K562 (cell line): ENCODE data around the gene POLRMT. TPM values are rescaled to one million over a fixed set of nuclear protein-coding genes. Genes with fewer than 3 reads are reported as not detected.

Source experiments
- ATF7 ChIP-seq: fragments of 450-650 bp; IDR thresholded peaks from 2 replicates; pipeline ENCODE4 v1.7.1; 2014; ENCODE audit warnings: mild to moderate bottlenecking, moderate library complexity
- CBX2 ChIP-seq: fragments of 200-600 bp; sonication (generic); IDR thresholded peaks from one replicate; pipeline ENCODE4 v1.6.1; 2012; ENCODE audit warnings: mild to moderate bottlenecking, low read length, inconsistent platforms; ENCODE audit not compliant: insufficient read depth, poor library complexity, severe bottlenecking
- CTBP1 ChIP-seq: fragments of 450-650 bp; IDR thresholded peaks from 2 replicates; pipeline ENCODE4 v1.6.1; 2016; ENCODE audit warnings: borderline replicate concordance
- ETS2 ChIP-seq: IDR thresholded peaks from 2 replicates; pipeline ENCODE4 v1.6.1; 2016; ENCODE audit warnings: borderline replicate concordance, missing genetic modification characterization, mild to moderate bottlenecking, moderate library complexity, missing compliant biosample characterization; ENCODE audit not compliant: poor library complexity, severe bottlenecking
- ETV1 ChIP-seq: fragments of 450-650 bp; conservative IDR thresholded peaks from 2 replicates; pipeline ENCODE4 v1.6.1; 2016; ENCODE audit warnings: missing genetic modification characterization, control low read depth, low read depth, missing compliant biosample characterization
- FOXA1 ChIP-seq: fragments of 450-650 bp; IDR thresholded peaks from 2 replicates; pipeline ENCODE4 v1.6.1; 2016; ENCODE audit warnings: mild to moderate bottlenecking, borderline replicate concordance
- HINFP ChIP-seq: fragments of 450-650 bp; conservative IDR thresholded peaks from 2 replicates; pipeline ENCODE4 v1.6.1; 2016; ENCODE audit warnings: missing genetic modification characterization, low read depth, mild to moderate bottlenecking, control low read depth, missing compliant biosample characterization
- IFI16 ChIP-seq: fragments of 250-450 bp; sonication (Bioruptor Pico); IDR thresholded peaks from 2 replicates; pipeline ENCODE4 v2.1.2; 2022; ENCODE audit warnings: mild to moderate bottlenecking, inconsistent platforms
- KDM1A ChIP-seq, 2 experiments: fragments of 450-650 bp; IDR thresholded peaks; 2 replicates each; pipeline ENCODE4 v1.6.1; 2016; ENCODE audit warnings: mild to moderate bottlenecking in 2 of 2
- POLR2AphosphoS2 ChIP-seq: IDR thresholded peaks from 2 replicates; pipeline ENCODE4 v1.6.1; 2012; ENCODE audit warnings: low read length, improper control_type of control experiment
- PPARD ChIP-seq: fragments of 250-450 bp; sonication (Bioruptor Pico); IDR thresholded peaks from 2 replicates; pipeline ENCODE4 v1.8.0; 2022; ENCODE audit warnings: inconsistent platforms, mild to moderate bottlenecking, moderate library complexity
- RBM15 ChIP-seq: fragments of 200-400 bp; formaldehyde crosslinking; IDR thresholded peaks from 2 replicates; pipeline ENCODE4 v1.6.1; 2018; ENCODE audit warnings: mild to moderate bottlenecking, low read length, moderate library complexity; ENCODE audit not compliant: insufficient read depth
- RBM34 ChIP-seq: fragments of 200-400 bp; formaldehyde crosslinking; IDR thresholded peaks from 2 replicates; pipeline ENCODE4 v1.6.1; 2018; ENCODE audit warnings: low read length, borderline replicate concordance; ENCODE audit not compliant: insufficient read depth
- SMAD4 ChIP-seq: fragments of 250-450 bp; sonication (Bioruptor Pico); conservative IDR thresholded peaks from 2 replicates; pipeline ENCODE4 v1.8.0; 2021; ENCODE audit warnings: inconsistent platforms, mild to moderate bottlenecking, moderate library complexity
- TBL1XR1 ChIP-seq, 2 experiments: IDR thresholded peaks; 2 replicates each; pipeline ENCODE4 v1.6.1; 2012; ENCODE audit warnings: improper control_type of control experiment in 2 of 2, low read length in 2 of 2, mild to moderate bottlenecking in 1 of 2
- TCF7 ChIP-seq: sonication (generic); IDR thresholded peaks from 2 replicates; pipeline ENCODE4 v1.6.1; 2016; ENCODE audit warnings: antibody characterized with exemption, borderline replicate concordance
- ZBTB1 ChIP-seq: sonication (generic); formaldehyde crosslinking; IDR thresholded peaks from 2 replicates; pipeline ENCODE4 v1.8.1; 2023; ENCODE audit warnings: missing genetic modification reagents, low read depth, mild to moderate bottlenecking, borderline replicate concordance
- ZBTB12 ChIP-seq: fragments of 250-450 bp; sonication (Bioruptor Pico); IDR thresholded peaks from 2 replicates; pipeline ENCODE4 v1.4.0; 2020
- ZEB2 ChIP-seq: fragments of 450-650 bp; IDR thresholded peaks from 2 replicates; pipeline ENCODE4 v1.6.1; 2016
- ZNF277 ChIP-seq: fragments of 250-450 bp; sonication (Bioruptor Pico); IDR thresholded peaks from 2 replicates; pipeline ENCODE4 v1.8.0; 2022; ENCODE audit warnings: inconsistent platforms, mild to moderate bottlenecking, moderate library complexity, borderline replicate concordance
- ZNF280B ChIP-seq: fragments of 250-450 bp; sonication (Bioruptor Pico); IDR thresholded peaks from 2 replicates; pipeline ENCODE4 v1.5.1; 2021; ENCODE audit warnings: mild to moderate bottlenecking
- ZNF551 ChIP-seq: fragments of 250-450 bp; sonication (Bioruptor Pico); IDR thresholded peaks from 2 replicates; pipeline ENCODE4 v1.5.0; 2021; ENCODE audit warnings: mild to moderate bottlenecking, moderate library complexity
- ZNF76 ChIP-seq: fragments of 250-450 bp; sonication (Bioruptor Pico); IDR thresholded peaks from 2 replicates; pipeline ENCODE4 v1.4.0; 2020; ENCODE audit warnings: mild to moderate bottlenecking, moderate library complexity, borderline replicate concordance
- ZNF778 ChIP-seq: fragments of 450-650 bp; formaldehyde crosslinking; IDR thresholded peaks from 2 replicates; pipeline ENCODE4 v1.4.0; 2020; ENCODE audit warnings: mild to moderate bottlenecking, moderate library complexity
- polyA plus RNA-seq, 8 experiments: library from polyadenylated mRNA; depleted of rRNA in 4 of 8; stranded (reverse) in 5 of 8; unstranded in 3 of 8; fragments of >200 nt; fragmentation: Nextera tagmentation in 2 of 8; fragmentation: Illumina TruSeq in 1 of 8; extraction: Ambion mirVana in 2 of 8; extraction: Trizol in 1 of 8; gene quantifications; 2 replicates each; pipeline versions ENCODE4 v1.2.1 to v1.2.3, GENCODE V29; 2011 to 2014; ENCODE audit warnings: inconsistent platforms in 1 of 8, missing spikeins in 1 of 8
- total RNA-seq, 7 experiments: library from RNA; depleted of rRNA in 6 of 7; stranded (reverse); fragments of >200 nt in 6 of 7; fragmentation: Illumina TruSeq in 2 of 7; extraction: Trizol in 2 of 7; gene quantifications; 2 replicates each; pipeline versions ENCODE4 v1.2.1 to v1.2.3, GENCODE V29; 2011 to 2021; ENCODE audit warnings: low replicate concordance in 1 of 7

The POLRMT gene
- total and polyA plus RNA-seq, 9 of the 15 experiments (the other 6 are each of a cell fraction or from before 2014, with no cell fraction given) = 30.3 to 144 (median 68.0) TPM

GRCh38 chr19:662962-663681, 29.8 kb upstream of the POLRMT start, which contains the start of gene RNF126 (continued):
- TF ChIP-seq ZNF76 (no peak), ZBTB1 (peak; percentile 99), ZNF280B (CRISPR knock-in tag) (no peak), TBL1XR1 (IDR thresholded peaks at IDR 0.05; ENCODE audit: low read length in 2 of 2) (no peak), ZNF778 (CRISPR knock-in tag) (no peak), ATF7 (no peak), CBX2 (no peak), HINFP (tag) (no peak), RBM15 (no peak), FOXA1 (no peak), SMAD4 (0 out of 2 replicates have a peak, but pooled peaks have one; percentile 57), POLR2AphosphoS2 (no peak), IFI16 (CRISPR knock-in tag) (no peak), ZNF551 (CRISPR knock-in tag) (no peak), TCF7 (no peak), PPARD (no peak), ETV1 (tag) (no peak), ZNF277 (CRISPR knock-in tag) (no peak), CTBP1 (peak; percentile 70; the same call in 1 of the 2 replicates), ZEB2 (no peak), KDM1A (IDR thresholded peaks at IDR 0.05) (no peak), ZBTB12 (CRISPR knock-in tag) (no peak), ETS2 (tag) (no peak), RBM34 (no peak)
